AG04450 (cell line): ENCODE results near the gene PNISR. TPM values are rescaled to one million over a fixed set of nuclear protein-coding genes. Genes with fewer than 3 reads are reported as not detected.

Experiments used
- CTCF ChIA-PET: fragments of 300-600, 350-600 bp; formaldehyde crosslinking; extraction: SDS; loops from one replicate; lab custom pipeline; 2022; ENCODE audit warnings: antibody characterized with exemption, inconsistent platforms; lab: Charles Lee
- POLR2A ChIA-PET: fragments of 350-600 bp; formaldehyde crosslinking; extraction: SDS; loops from one replicate; lab custom pipeline; 2021; ENCODE audit warnings: antibody characterized with exemption, inconsistent platforms; lab: Yijun Ruan, JAX
- DNase-seq: peaks from one replicate; pipeline ENCODE4 v3.0.0-alpha.2; 2011; ENCODE audit warnings: low read depth, low spot score
- H3K27ac ChIP-seq: one replicate; pipeline ENCODE4 v1.5.1; 2012; ENCODE audit warnings: low read depth, low read length, control low read depth
- H3K27me3 ChIP-seq: one replicate; pipeline ENCODE4 v1.6.0; 2012; ENCODE audit warnings: low read length; ENCODE audit not compliant: control insufficient read depth, insufficient read depth
- H3K4me3 ChIP-seq: 2 replicates; pipeline ENCODE4 v1.5.1; 2011; ENCODE audit warnings: mild to moderate bottlenecking, low read depth, low read length, control low read depth
- H3K9me3 ChIP-seq: 2 replicates; pipeline ENCODE4 v1.5.1; 2012; ENCODE audit warnings: low read length; ENCODE audit not compliant: control insufficient read depth, insufficient read depth
- CTCF ChIP-seq: IDR thresholded peaks from 2 replicates; pipeline ENCODE4 v1.5.1; 2011; ENCODE audit warnings: low read depth, low read length, control low read depth, inconsistent platforms
- polyA plus RNA-seq: library from polyadenylated mRNA; depleted of rRNA; stranded (reverse); fragments of >200 nt; gene quantifications from 2 replicates; pipeline ENCODE4 v1.2.3, GENCODE V29; 2011

PNISR gene
- polyA plus RNA-seq, 1 experiment, result 53.6 TPM

GRCh38 chr6:99369533-99369932 is 55.6 kb downstream of the PNISR start:
- no peak for TF ChIP-seq CTCF
- no peak for DNase-seq
- Histone ChIP-seq H3K27ac (no peak overlapping the region), H3K27me3 (no peaks in the 10 kb centered on the region), H3K9me3 (no peaks in the 10 kb centered on the region), H3K4me3 (no peak overlapping the region)
- CTCF ChIA-PET, result interaction anchor here (0.7 to 1.7 kb wide), 4 partner anchors 14 to 98 kb away, joined by 3 to 9 read pairs (median 4); no protein-coding TSS in a partner anchor
- POLR2A ChIA-PET, result no interaction called here

GRCh38 chr6:99366852-99367251 is 58.3 kb downstream of the PNISR start:
- DNase-seq, result no peak
- ChIA-PET CTCF (interaction anchor here (3.4 kb wide), 1 partner anchor 36 kb away, joined by 13 read pairs; no protein-coding TSS in a partner anchor), POLR2A (no interaction called here)
- H3K27me3 ChIP-seq, result no peaks in the 10 kb centered on the region
- no peaks in the 10 kb centered on the region for H3K9me3 ChIP-seq
- no peak overlapping the region for H3K27ac ChIP-seq
- no peak overlapping the region for H3K4me3 ChIP-seq
- TF ChIP-seq CTCF, result no peak

- Histone ChIP-seq H3K27me3 (peaks cover 2% of the 10 kb centered on the region), H3K4me3 (no peak overlapping the region), H3K27ac (no peak overlapping the region), H3K9me3 (no peaks in the 10 kb centered on the region)
- no peak for TF ChIP-seq CTCF
- POLR2A ChIA-PET, result no interaction called here
- no peak for DNase-seq
- CTCF ChIA-PET, result interaction anchor here (3.4 kb wide), 1 partner anchor 33 kb away, joined by 13 read pairs; no protein-coding TSS in a partner anchor
Observed at GRCh38 chr6:99364026-99364425, 61.1 kb downstream of the PNISR start.

- Histone ChIP-seq H3K27me3 (peaks cover 2% of the 10 kb centered on the region), H3K9me3 (no peaks in the 10 kb centered on the region), H3K27ac (no peak overlapping the region), H3K4me3 (no peak overlapping the region)
- POLR2A ChIA-PET, result no interaction called here
- no peak for DNase-seq
- TF ChIP-seq CTCF, result no peak
- CTCF ChIA-PET, result no interaction called here
Observed at GRCh38 chr6:99362678-99363268, 62.3 kb downstream of the PNISR start.

- Histone ChIP-seq H3K9me3 (no peaks in the 10 kb centered on the region), H3K27ac (no peak overlapping the region), H3K27me3 (peaks cover 8% of the 10 kb centered on the region), H3K4me3 (no peak overlapping the region)
- CTCF ChIA-PET, result no interaction called here
- DNase-seq, result no peak
- POLR2A ChIA-PET, result no interaction called here
- no peak for TF ChIP-seq CTCF
Observed at GRCh38 chr6:99359800-99360199, 65.3 kb downstream of the PNISR start.
